GM21526 (cell line): Measurements from ENCODE around the gene DOCK2.
"Not testable (repeated sequence)": the region's sequence is repeated elsewhere in the genome, so short reads cannot be mapped to it uniquely, and the experiment has no call there.

Source experiments
- ATAC-seq: cut with Tn5 transposase; IDR thresholded peaks from one replicate; pipeline ENCODE4 v1.9.1; 2021; ENCODE audit warnings: moderate library complexity; ENCODE audit not compliant: unreplicated experiment, low FRiP score

The DOCK2 gene

DNA sequence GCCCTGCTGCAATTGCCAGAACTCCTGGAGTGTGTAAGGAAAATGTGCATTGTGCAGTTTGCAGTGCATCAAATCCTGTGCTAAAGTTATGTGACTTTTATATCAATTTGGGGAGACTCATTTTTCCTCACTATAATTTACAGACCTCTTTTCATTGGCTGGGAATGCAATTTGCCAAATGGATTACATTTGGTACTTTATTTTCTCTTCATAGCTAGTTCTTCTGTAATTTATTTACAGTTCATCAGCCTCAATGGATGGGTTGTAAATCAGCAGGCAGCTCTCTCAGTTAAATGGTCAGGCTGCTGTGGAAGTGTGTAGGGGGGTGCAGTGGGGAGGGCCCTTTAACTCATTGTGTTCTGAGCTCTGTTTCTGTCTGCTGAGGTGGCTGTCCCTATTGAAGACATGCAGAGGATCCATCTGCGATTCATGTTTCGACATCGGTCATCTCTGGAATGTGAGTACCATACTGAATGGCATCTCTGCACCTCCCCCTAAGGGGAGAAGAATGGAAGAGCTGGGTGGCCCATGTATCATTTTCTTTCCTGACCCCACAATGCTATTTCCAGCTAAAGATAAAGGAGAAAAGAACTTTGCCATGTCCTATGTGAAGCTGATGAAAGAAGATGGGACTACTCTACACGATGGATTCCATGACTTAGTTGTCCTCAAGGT lies 74.6 kb downstream of the DOCK2 start:
- no peak for ATAC-seq

DNA sequence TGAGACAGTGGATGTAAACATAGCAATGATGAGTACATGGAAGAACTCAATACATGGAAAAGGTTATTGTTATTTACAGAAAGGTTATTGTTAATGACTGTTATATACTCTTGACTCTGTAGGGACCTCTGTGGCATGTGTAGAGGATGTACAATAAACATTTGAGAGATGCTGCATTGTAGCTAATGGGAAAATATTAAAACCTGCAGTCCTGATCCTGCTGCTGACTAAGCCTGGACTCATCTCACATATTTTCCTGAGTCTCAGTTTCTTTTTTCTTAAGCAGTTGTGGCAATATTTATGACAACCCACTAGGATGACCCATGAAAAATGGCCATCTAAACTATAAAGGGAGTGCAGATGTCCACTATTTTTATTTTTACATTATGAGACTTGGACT lies 75.4 kb downstream of the DOCK2 start:
- ATAC-seq: no peak

DNA sequence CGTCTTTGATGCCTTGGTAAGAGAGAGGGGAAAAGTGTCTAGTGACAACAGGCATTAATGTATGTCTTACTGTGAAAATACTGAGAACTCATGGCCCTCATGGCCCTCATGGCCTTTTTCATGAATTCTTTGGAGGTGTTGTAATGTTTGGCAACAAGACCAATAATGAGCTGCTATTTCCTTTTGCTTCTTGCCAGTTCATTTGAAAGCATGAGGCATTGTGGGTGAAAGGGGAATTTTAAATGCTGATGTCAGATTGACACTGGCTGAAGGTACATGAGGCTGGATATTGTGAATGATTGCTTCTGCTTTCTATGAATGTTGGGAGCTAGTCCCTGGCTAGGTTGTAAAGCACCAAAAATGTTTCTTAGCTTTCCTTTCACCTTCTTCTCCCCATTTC lies 79.2 kb downstream of the DOCK2 start:
- no peak for ATAC-seq

DNA sequence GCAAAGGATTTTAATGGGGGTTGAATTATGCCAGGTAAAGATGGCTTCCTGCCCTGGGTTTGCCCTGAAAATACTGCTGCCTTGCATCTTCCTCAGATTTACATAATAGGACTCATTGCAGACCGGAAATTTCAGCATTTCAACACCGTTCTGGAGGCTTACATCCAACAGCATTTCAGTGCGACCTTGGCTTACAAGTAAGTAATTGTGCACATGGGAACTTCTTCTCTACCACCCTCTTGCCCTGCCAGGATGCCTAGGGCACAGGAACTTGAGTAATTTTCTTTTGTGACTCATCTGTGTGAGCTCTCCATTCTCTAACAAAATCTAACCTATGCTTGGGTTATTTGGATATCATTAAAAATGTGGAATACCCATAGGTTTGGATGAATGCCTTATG lies 80.2 kb downstream of the DOCK2 start:
- no peak for ATAC-seq

DNA sequence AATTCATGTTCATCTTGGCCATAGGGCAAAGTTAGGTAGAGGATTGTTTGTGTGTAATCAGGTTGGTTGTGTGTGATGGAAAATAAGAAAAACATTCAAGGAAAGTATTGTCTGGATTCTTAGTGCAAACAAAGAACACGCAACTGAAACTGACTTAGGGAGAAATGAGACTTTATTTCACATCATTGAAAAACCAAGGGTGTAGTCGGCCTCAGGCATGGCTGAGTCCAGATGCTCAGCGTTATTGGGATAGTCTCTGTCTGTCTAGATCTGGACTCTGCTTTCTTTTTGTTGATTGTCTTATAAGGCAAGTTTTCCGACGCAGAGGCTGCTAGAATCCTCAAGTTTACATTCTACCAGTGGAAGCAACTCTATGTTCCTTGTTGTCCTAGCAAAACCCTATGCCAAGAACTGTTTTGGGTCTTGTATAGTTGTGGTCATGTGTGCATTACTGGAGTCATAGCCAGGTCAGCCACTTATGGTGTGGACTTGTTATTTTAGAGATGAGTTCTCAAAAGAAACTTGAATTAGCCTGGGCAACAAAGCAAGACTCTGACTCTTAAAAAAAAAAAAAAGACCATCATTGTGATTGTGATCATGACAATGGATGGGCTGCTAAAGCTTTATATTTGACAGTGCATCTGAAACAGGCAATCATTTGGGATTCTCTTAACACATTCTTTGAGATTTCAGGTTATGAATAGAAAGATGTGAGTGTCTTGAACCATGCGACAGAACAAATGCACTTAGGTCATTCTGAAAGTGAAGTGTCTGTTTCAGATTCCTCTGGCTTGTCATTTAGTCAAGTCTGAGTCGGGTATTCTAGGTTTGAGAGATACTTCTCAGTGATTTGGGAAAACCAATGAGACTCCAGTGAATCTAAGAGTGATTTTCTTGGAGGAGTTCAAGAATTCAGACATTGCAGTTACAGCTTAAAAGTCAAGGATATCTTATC lies 82.6 kb downstream of the DOCK2 start:
- peak; percentile 59 for ATAC-seq

DNA sequence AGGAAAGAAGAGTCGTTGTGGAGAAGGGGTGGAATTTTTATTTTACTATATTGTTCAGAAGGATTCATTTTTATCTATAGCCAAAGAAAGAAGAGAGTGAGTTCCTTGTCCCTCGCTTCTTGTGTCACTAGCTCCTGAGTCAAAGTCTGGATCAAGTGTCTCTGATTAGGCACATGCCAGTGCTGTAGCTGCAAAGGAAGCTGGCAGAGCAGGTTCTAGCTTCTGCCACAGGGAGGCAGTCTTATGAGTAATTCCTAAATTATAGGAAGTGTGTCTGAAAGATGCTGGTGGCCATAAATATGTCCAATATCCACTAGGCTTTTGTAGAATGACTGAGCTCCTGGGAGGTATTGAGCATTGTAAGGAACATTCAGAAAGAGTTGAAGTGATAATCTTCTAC lies 84.7 kb downstream of the DOCK2 start:
- no peak for ATAC-seq

DNA sequence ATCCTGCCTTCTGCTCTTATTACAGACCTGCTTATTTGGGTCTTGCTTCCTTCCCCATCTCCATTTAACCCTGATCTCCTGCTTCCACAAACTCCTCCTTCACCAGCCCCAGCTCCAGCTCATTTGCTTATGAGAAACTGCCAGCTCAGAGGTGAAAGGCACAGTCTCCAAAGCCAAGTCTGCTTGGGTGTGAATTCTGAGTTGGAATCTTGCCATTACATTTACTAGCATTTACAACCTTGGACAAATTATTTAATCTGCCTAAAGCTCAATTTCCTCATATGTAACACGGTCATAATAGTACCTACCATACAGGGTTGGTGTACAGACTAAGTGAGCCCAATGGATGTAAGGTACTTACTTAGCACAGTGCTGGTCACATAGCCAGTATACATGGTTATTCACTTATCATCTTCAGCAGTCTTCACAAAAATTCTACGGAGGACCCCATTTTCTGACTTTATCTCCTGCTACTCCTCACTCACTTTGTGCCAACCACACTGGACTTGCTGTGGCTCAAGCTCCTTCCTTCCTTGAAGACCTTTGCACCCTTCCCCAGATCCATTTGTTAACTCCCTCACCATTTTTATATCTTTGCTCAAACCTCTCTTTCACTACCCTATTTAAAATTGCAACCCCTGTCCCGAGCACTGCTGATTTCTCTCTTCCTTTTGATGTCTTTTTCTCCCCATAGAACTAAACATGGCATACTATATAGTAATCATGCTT lies 86.2 kb downstream of the DOCK2 start:
- no peak for ATAC-seq

DNA sequence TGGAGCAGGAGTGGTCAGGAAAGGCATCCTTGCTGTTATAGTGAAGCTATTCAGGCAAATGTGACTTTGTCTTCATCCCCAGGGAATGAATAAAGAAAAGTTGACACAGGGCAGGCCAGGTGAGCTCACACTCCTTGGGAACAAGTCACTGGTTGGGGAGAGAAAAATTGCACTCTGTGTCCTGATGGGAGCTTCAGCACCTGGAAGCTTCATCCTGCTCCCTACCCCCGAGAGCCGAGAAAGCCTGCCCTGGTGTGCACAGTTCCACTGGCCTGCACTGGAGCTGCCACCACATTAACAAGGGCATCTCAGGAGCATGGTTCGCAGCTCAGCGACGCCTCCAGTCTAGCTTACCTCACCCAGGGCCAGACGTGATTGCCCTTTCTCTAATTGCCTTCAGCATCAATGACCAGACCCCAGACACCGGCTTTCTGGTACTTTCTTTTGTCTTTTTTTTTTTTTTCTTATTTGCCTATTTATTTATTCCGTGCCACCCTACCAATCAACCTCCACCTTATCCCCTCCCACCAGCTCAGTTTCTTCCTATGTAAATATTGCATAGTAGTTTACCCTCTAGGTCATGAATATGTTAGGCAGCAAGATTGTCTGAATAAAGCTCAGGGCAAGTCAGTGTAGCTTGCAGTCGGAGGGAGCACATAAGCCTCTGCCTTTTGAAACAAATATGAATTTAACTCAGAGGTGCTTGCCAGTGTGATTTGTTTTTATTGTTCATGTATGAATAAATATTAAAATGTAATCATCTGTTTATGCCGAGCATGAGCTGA lies 87.4 kb downstream of the DOCK2 start:
- ATAC-seq: no peak

DNA sequence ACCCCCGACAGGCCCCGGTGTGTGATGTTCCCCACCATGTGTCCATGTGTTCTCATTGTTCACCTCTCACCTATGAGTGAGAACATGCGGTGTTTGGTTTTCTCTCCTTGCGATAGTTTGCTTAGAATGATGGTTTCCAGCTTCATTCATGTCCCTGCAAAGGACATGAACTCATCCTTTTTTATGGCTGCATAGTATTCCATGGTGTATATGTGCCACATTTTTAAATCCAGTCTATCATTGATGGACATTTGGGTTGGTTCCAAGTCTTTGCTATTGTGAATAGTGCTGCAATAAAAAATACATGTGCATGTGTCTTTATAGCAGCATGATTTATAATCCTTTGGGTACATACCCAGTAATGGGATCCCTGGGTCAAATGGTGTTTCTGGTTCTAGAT lies 88.6 kb downstream of the DOCK2 start:
- not testable (repeated sequence) for ATAC-seq

DNA sequence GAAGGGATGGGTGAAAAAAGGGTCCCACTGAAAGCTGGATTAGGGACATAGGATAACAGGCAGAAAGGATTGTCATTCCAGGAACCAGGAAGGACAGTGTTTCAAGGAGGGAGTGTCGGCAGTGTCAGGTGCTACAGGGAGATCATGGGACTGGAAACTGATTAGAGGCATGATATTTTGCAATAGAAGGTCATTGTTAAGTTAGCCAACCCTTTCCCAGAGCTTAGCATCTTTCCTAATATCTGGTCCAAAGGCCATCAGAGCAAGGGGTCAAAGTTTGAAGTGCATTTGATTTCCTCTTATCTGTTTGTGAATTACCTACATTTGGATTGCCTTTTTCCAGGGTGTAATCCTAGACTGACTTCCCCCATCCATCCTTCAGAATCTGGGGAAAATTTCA lies 91.3 kb downstream of the DOCK2 start:
- ATAC-seq: no peak

DNA sequence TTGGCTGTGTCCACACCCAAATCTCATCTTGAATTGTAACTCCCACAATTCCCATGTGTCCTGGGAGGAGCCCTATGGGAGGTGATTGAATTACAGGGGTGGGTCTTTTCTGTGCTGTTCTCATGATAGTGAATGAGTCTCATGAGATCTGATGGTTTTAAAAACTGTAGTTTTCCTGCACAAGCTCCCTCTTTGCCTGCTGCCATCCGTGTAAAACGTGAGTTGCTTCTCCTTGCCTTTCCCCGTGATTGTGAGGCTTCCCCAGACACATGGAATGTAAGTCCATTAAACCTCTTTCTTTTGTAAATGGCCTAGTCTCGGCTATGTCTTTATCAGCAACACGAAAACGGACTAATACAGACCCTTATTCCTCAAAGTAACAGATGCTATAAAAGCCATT lies 94.1 kb downstream of the DOCK2 start:
- ATAC-seq: no peak

DNA sequence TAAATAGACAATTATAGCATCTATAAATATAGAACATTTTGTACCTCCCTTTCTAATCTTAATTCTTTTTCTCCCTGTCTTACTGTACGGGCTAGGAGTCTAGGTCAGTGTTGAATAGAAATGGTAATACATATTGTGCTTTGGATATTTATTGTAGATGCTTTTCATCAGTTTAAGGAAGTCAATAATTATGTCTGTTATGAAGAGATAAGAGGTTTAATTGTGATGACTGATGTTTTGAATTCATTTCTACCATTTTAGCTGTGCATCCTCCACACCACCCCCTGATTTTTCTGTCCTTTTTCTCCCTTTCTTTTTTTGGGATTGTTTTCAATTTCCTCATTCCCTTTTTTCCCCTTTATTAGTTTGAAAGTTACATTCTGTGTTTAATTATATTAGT lies 95.8 kb downstream of the DOCK2 start:
- no peak for ATAC-seq

DNA sequence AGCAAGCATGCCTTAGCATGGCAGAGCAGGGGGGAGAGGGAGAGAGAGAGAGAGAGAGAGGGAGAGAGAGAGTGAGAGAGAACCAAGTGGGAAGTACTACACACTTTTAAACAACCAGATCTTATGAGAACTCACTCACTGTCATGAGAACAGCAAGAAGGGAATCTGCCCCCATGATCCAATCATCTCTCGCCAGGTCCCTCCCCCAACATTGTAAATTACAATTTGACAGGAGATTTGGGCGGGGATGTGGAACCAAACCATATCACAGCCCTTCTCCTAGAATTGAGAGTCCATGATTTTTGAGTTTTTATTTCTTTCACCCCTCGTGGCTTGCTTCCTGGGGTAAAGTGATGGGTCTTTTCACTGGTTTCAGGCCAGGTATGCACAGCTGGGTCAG lies 98.8 kb downstream of the DOCK2 start:
- no peak for ATAC-seq

DNA sequence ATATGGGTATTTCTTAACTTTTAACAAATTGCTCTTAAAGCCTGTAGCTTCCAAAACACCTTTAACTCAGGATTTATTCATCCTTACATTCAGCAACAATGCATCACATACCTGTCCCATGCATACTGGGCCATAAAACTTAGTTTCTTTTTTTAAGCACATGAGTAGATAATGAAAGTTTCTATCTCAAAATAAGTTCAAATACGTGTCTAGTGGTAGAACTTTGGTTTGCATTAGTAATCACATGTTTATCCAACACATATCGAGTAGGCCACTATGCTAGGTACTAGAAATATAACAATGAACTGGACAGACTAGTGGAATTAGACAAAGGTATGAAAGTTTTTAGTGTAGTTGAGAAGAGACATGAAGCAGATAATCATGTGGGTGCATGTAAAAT lies 99.6 kb downstream of the DOCK2 start:
- no peak for ATAC-seq

DNA sequence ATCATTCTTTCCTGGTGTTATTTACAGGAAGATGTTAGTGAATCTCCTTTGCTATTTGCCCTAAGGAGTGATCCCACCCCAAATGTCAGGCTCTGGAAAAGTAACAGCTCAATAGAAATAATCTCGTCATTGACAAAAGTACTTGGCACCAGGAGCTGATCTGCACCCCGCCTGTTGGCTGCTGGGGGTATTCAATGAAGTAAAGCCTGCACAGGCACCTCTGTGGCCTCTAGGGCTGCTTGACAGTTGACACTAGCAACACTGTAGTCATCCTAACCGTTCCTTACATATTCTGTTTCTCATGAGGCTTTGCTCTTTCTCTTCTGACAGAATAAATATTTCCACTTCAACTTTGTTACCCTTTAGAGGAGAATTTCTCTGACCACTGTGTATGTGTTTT lies 103.4 kb downstream of the DOCK2 start:
- no peak for ATAC-seq

DNA sequence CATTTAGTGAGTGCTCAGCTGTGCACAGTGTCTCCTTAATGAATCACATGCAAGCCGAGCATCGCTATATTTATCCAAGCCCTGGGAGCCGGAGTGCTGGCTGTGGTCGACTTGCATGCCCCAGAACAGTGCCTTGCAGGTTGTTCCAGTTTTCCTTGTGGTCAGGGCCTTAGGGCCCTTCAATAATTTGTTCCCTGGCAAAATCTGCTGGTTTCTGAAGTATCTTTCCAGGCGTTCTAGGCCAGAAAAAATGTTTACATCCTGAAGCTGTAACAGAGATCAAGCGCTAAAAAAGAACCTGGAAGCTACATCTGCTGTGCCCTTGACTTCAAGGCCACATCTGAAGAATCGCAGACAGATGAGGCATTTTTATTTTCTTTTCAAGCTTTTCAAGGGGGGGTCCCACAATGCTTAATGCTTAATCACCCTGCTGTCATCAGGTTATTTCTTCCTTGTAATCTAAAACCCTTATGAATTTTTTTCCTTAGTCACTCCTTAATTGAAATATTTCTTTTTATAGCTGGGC lies 105.8 kb downstream of the DOCK2 start:
- ATAC-seq: no peak

DNA sequence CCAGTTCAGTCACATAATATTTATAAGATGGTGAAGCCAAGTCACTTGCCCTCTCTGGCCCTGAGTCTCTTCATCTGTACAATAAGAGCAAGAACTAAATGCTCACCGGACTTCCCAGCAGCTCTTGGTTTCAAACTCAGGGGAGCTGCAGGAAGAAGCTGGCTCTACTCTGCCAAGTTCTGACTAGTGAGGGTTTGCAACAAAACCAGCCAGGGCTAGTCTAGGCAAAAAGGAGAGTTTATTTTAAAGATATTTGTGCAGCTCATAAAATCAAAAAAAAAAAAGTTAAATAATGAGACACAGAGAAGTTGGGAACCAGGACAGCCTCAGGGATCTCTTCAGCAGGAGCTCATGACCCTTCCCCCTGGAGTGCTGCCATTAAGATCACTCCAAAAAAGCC lies 107.3 kb downstream of the DOCK2 start:
- no peak for ATAC-seq

DNA sequence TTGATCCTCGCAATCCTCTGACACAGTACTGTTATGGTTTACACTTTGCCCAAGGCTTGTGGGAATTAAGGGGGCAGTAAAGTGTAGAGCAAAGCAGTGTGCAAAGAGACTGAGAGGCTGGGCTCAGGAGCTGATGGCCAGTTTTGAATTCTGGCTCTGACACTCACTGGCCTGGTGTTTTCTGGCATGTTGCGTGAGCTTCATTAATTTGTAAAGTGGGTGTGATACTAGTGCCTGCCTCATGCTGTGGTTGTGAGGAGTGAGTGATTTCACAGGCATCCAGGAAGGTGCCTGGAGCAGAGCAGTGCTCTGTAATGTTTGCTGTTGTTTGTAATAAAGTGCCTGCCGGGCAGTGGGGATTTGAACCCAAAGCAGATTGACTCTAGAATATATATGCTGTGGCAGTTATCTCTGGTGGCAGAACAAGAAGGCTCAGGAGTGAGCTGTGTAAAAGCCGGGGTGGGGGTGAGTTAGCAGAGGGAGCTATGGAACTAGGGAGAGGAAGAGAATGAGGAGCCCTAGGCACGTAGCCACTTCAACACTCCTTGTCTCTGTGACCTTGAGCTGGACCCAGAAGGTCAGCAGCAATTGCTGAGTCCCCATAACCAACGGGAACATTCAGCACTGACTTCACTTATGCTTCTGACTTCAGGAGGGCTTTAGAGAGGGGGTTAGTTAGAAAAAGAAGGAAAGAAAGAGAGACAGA lies 108.5 kb downstream of the DOCK2 start:
- ATAC-seq: no peak

DNA sequence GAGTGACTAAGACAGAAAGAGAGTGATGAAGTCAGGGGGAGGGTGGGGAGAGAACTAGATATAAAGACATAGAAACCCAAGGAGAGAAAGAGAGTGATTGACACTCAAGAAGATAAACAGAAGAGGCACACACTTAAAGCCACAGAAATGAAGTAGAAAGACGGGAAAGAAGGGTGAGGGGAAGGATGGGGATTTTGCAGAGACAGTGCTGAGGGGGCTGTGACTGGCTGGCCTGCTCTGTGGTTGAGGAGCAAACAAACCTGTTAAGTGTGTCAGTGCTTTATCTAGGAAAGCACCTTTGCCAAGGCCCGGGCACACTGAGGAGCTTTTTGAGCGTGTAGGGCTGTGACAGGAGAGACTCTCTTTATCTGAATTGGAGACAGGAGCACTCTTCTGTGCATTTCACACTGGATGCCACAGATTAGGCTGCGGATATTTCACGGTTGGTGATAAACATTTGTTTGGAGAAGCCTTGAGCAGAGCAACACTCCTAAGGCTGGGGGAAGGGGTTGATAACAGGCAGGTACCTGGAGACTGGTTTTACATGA lies 109.1 kb downstream of the DOCK2 start:
- ATAC-seq: no peak
